ENCODE results near the gene FYB1.

Gene FYB1

GRCh38 chr5:39157701-39158100, 61.7 kb downstream of the FYB1 start:
- DNase-seq (ENCODE audit: low read depth in 1 of 2, low spot score in 1 of 2), result no peak
- Histone ChIP-seq H3K27me3 (ENCODE audit: insufficient read depth, poor library complexity, severe bottlenecking) (no peaks in the 10 kb centered on the region), H3K27ac (replicated peaks) (no peak overlapping the region), H3K4me3 (replicated peaks; ENCODE audit: insufficient read depth, low read length) (no peak overlapping the region)
- TF ChIP-seq REST (IDR thresholded peaks at IDR 0.05; ENCODE audit: insufficient replicate concordance, low read depth) (no peak), CTCF (IDR thresholded peaks at IDR 0.05; ENCODE audit: insufficient read depth, low read length) (no peak), POLR2AphosphoS5 (IDR thresholded peaks at IDR 0.05; ENCODE audit: low read depth) (no peak), SPI1 (IDR thresholded peaks at IDR 0.05; ENCODE audit: borderline replicate concordance, low read depth) (no peak), GABPA (IDR thresholded peaks at IDR 0.05; ENCODE audit: low read depth) (no peak)

GRCh38 chr5:39156082-39156481, 63.3 kb downstream of the FYB1 start:
- Histone ChIP-seq H3K27me3 (ENCODE audit: insufficient read depth, poor library complexity, severe bottlenecking) (no peaks in the 10 kb centered on the region), H3K4me3 (replicated peaks; ENCODE audit: insufficient read depth, low read length) (no peak overlapping the region), H3K27ac (replicated peaks) (no peak overlapping the region)
- TF ChIP-seq GABPA (IDR thresholded peaks at IDR 0.05; ENCODE audit: low read depth), result no peak
- no peak for TF ChIP-seq CTCF (IDR thresholded peaks at IDR 0.05; ENCODE audit: insufficient read depth, low read length)
- TF ChIP-seq REST (IDR thresholded peaks at IDR 0.05; ENCODE audit: insufficient replicate concordance, low read depth), result no peak
- TF ChIP-seq SPI1 (IDR thresholded peaks at IDR 0.05; ENCODE audit: borderline replicate concordance, low read depth), result no peak
- TF ChIP-seq POLR2AphosphoS5 (IDR thresholded peaks at IDR 0.05; ENCODE audit: low read depth), result no peak
- no peak for DNase-seq (ENCODE audit: low read depth in 1 of 2, low spot score in 1 of 2)

GRCh38 chr5:39151745-39152144, 67.6 kb downstream of the FYB1 start:
- Histone ChIP-seq H3K27ac (replicated peaks) (no peak overlapping the region), H3K27me3 (ENCODE audit: insufficient read depth, poor library complexity, severe bottlenecking) (no peaks in the 10 kb centered on the region), H3K4me3 (replicated peaks; ENCODE audit: insufficient read depth, low read length) (no peak overlapping the region)
- TF ChIP-seq REST (IDR thresholded peaks at IDR 0.05; ENCODE audit: insufficient replicate concordance, low read depth), result no peak
- no peak for TF ChIP-seq GABPA (IDR thresholded peaks at IDR 0.05; ENCODE audit: low read depth)
- TF ChIP-seq SPI1 (IDR thresholded peaks at IDR 0.05; ENCODE audit: borderline replicate concordance, low read depth), result no peak
- no peak for TF ChIP-seq POLR2AphosphoS5 (IDR thresholded peaks at IDR 0.05; ENCODE audit: low read depth)
- TF ChIP-seq CTCF (IDR thresholded peaks at IDR 0.05; ENCODE audit: insufficient read depth, low read length), result no peak
- peak in 1 of 2 experiments; percentile 3 for DNase-seq (ENCODE audit: low read depth in 1 of 2, low spot score in 1 of 2)

Data from HL-60 (cell line).